Suprapubic skin (tissue), 4 donors: ENCODE data around the gene SLC30A9. TPM values are rescaled to one million over a fixed set of nuclear protein-coding genes. Genes with fewer than 3 reads are reported as not detected.

Experiments
- DNase-seq, 2 donors: peaks; one replicate each; pipeline ENCODE4 v3.0.0-alpha.2; 2019; ENCODE audit warnings: low spot score in 2 of 2
- H3K27ac ChIP-seq: fragments of 200-600 bp; sonication (generic); one replicate; pipeline ENCODE4 v1.5.1; 2019
- H3K27me3 ChIP-seq: fragments of 200-600 bp; sonication (generic); one replicate; pipeline ENCODE4 v1.5.1; 2019
- H3K36me3 ChIP-seq: fragments of 200-600 bp; sonication (generic); one replicate; pipeline ENCODE4 v1.5.1; 2019
- H3K4me1 ChIP-seq: fragments of 200-600 bp; sonication (generic); one replicate; pipeline ENCODE4 v1.5.1; 2019
- H3K4me3 ChIP-seq: fragments of 200-600 bp; sonication (generic); one replicate; pipeline ENCODE4 v1.5.1; 2019; ENCODE audit warnings: mild to moderate bottlenecking
- H3K9me3 ChIP-seq: fragments of 200-600 bp; sonication (generic); one replicate; pipeline ENCODE4 v1.5.1; 2019
- CTCF ChIP-seq, 2 donors: fragments of 200-600 bp in 1 of 2; fragments of 450-650 bp in 1 of 2; sonication (generic) in 1 of 2; IDR thresholded peaks; one replicate each; pipeline ENCODE4 v1.5.1; 2016 to 2019; ENCODE audit warnings: antibody characterized with exemption in 2 of 2, mild to moderate bottlenecking in 1 of 2, moderate library complexity in 1 of 2
- EP300 ChIP-seq: sonication (generic); formaldehyde crosslinking; IDR thresholded peaks from one replicate; pipeline ENCODE4 v1.6.1; 2017; ENCODE audit warnings: antibody characterized with exemption
- POLR2A ChIP-seq, 2 donors: fragments of 450-650 bp; IDR thresholded peaks; one replicate each; pipeline ENCODE4 v1.6.1; 2017; ENCODE audit warnings: antibody characterized with exemption in 2 of 2, mild to moderate bottlenecking in 2 of 2, moderate library complexity in 2 of 2
- POLR2AphosphoS5 ChIP-seq, 3 donors: sonication (generic); formaldehyde crosslinking; IDR thresholded peaks; one replicate each; pipeline ENCODE4 v1.6.1; 2017; ENCODE audit warnings: antibody characterized with exemption in 3 of 3
- WGBS: methylation state at CpG from one replicate; pipeline ENCODE4 v1.1.5; 2018; 5-methylcytosine and 5-hydroxymethylcytosine counted together
- total RNA-seq, 4 donors: library from RNA; depleted of rRNA; stranded (reverse); fragments of >200 nt; gene quantifications; one replicate each; pipeline ENCODE4 v1.1.0, GENCODE V29; 2016

Gene SLC30A9
- total RNA-seq, 4 donors from 2014 or later = 24.6 to 56.0 (median 38.8) TPM

GRCh38 chr4:42074294-42074693, 84.0 kb downstream of the SLC30A9 start:
- Histone ChIP-seq H3K9me3 (no peaks in the 10 kb centered on the region), H3K27ac (no peak overlapping the region), H3K4me1 (no peaks in the 10 kb centered on the region), H3K27me3 (no peaks in the 10 kb centered on the region), H3K4me3 (no peak overlapping the region), H3K36me3 (peaks cover 45% of the 10 kb centered on the region)
- WGBS = 96% methylated on average over 1 of the region's 1 CpG
- TF ChIP-seq CTCF (IDR thresholded peaks at IDR 0.05) (no peak), POLR2AphosphoS5 (IDR thresholded peaks at IDR 0.05) (no peak), EP300 (no peak), POLR2A (IDR thresholded peaks at IDR 0.05) (no peak)
- DNase-seq = no peak

GRCh38 chr4:42078184-42078801, 88.0 kb downstream of the SLC30A9 start:
- DNase-seq = no peak
- H3K4me1 ChIP-seq = no peaks in the 10 kb centered on the region
- no peak overlapping the region for H3K27ac ChIP-seq
- no peak for TF ChIP-seq POLR2A (IDR thresholded peaks at IDR 0.05)
- no peak overlapping the region for H3K4me3 ChIP-seq
- no peaks in the 10 kb centered on the region for H3K27me3 ChIP-seq
- H3K9me3 ChIP-seq = no peaks in the 10 kb centered on the region
- peaks cover 37% of the 10 kb centered on the region for H3K36me3 ChIP-seq

GRCh38 chr4:42080306-42080705, 90.0 kb downstream of the SLC30A9 start:
- H3K36me3 ChIP-seq = peaks cover 36% of the 10 kb centered on the region

GRCh38 chr4:42083816-42084215, 93.5 kb downstream of the SLC30A9 start:
- no peak for TF ChIP-seq CTCF (IDR thresholded peaks at IDR 0.05)
- TF ChIP-seq POLR2A (IDR thresholded peaks at IDR 0.05) = no peak
- TF ChIP-seq EP300 = no peak
- no peak for TF ChIP-seq POLR2AphosphoS5 (IDR thresholded peaks at IDR 0.05)

More at GRCh38 chr4:42080306-42080705, 90.0 kb downstream of the SLC30A9 start:
- H3K4me1 ChIP-seq = no peaks in the 10 kb centered on the region
- no peak overlapping the region for H3K27ac ChIP-seq
- H3K27me3 ChIP-seq = no peaks in the 10 kb centered on the region
- no peaks in the 10 kb centered on the region for H3K9me3 ChIP-seq
- WGBS = 100% methylated on average over 3 of the region's 3 CpGs
- no peak overlapping the region for H3K4me3 ChIP-seq
- TF ChIP-seq POLR2AphosphoS5 (IDR thresholded peaks at IDR 0.05) (no peak), EP300 (no peak), POLR2A (IDR thresholded peaks at IDR 0.05) (no peak), CTCF (IDR thresholded peaks at IDR 0.05) (no peak)
- DNase-seq = no peak

GRCh38 chr4:42088386-42088785, 98.1 kb downstream of the SLC30A9 start:
- 90% methylated on average over 6 of the region's 6 CpGs for WGBS

More at GRCh38 chr4:42083816-42084215, 93.5 kb downstream of the SLC30A9 start:
- Histone ChIP-seq H3K27ac (no peak overlapping the region), H3K36me3 (peaks cover 28% of the 10 kb centered on the region), H3K27me3 (no peaks in the 10 kb centered on the region), H3K9me3 (no peaks in the 10 kb centered on the region), H3K4me3 (no peak overlapping the region), H3K4me1 (no peaks in the 10 kb centered on the region)
- WGBS = 95% methylated on average over 1 of the region's 1 CpG
- no peak for DNase-seq

More at GRCh38 chr4:42088386-42088785, 98.1 kb downstream of the SLC30A9 start:
- no peak overlapping the region for H3K27ac ChIP-seq
- no peak for TF ChIP-seq CTCF (IDR thresholded peaks at IDR 0.05)
- no peak for TF ChIP-seq POLR2A (IDR thresholded peaks at IDR 0.05)
- no peak for TF ChIP-seq POLR2AphosphoS5 (IDR thresholded peaks at IDR 0.05)
- TF ChIP-seq EP300 = no peak
- no peak for DNase-seq
- H3K27me3 ChIP-seq = no peaks in the 10 kb centered on the region
- H3K4me1 ChIP-seq = no peaks in the 10 kb centered on the region
- H3K9me3 ChIP-seq = no peaks in the 10 kb centered on the region
- no peak overlapping the region for H3K4me3 ChIP-seq
- peaks cover 11% of the 10 kb centered on the region for H3K36me3 ChIP-seq
